Measurements from ENCODE around the gene FAF1. TPM values are rescaled to one million over a fixed set of nuclear protein-coding genes. Genes with fewer than 3 reads are reported as not detected.

The FAF1 gene
- total and polyA plus RNA-seq, 2 of the 8 experiments (the other 6 are each of a cell fraction or from before 2014, with no cell fraction given): 10.8 to 65.9 TPM

DNA sequence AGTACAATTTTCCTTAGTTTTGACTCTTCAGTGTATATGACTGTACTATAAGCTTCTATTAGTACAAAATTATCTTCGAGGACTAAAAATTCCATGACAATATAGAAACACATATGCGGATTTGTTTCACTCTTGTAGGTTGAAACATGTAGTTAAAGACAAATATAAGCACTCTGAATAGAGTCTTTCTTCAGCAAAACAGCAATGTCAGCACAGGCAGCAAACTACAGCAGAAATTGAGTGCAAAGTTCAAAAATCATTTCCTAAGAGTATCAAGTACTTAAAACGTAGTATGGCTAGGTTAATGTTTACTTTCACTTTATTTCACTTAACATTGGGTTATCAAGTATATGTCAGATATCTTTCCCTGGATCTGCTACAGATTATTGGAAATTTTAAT lies 106.7 kb downstream of the FAF1 start:
- no peaks in the 10 kb centered on the region for H3K4me1 ChIP-seq (replicated peaks in 1 of 4; ENCODE audit: control insufficient read depth in 3 of 4, insufficient read depth in 4 of 4, low read length in 3 of 4)
- FAIRE-seq: no peak
- TF ChIP-seq RAD21 (IDR thresholded peaks at IDR 0.05 in 1 of 2, conservative IDR thresholded peaks at IDR 0.05 in 1 of 2; ENCODE audit: low read depth in 2 of 2, low read length in 2 of 2) (no peak), SAP30 (IDR thresholded peaks at IDR 0.05; ENCODE audit: insufficient read depth, insufficient replicate concordance, low read length) (no peak), SIX5 (IDR thresholded peaks at IDR 0.05; ENCODE audit: low read depth, low read length) (no peak), TCF12 (IDR thresholded peaks at IDR 0.05; ENCODE audit: low read depth, low read length) (no peak)

More for the DNA sequence above, 106.7 kb downstream of the FAF1 start:
- H3K27me3 ChIP-seq (replicated peaks in 1 of 4; ENCODE audit: control insufficient read depth in 3 of 4, extremely low read depth in 1 of 4, insufficient read depth in 3 of 4, low read length in 3 of 4): no peaks in the 10 kb centered on the region
- H3K36me3 ChIP-seq (ENCODE audit: control insufficient read depth in 2 of 4, insufficient read depth in 4 of 4, low read length in 3 of 4): no peaks in the 10 kb centered on the region
- no peak overlapping the region for H4K8ac ChIP-seq (ENCODE audit: extremely low read depth, insufficient read depth, low read length)
- no peaks in the 10 kb centered on the region for H3K9me3 ChIP-seq (ENCODE audit: insufficient read depth in 2 of 2, low read depth in 1 of 2, low read length in 1 of 2)
- WGBS, 2 experiments (ENCODE audit: extremely low coverage in 1 of 2, insufficient coverage in 1 of 2, insufficient read length in 1 of 2, insufficient replicate concordance in 2 of 2, low coverage in 1 of 2, low lambda C conversion rate in 2 of 2, missing lambda C conversion rate in 1 of 2): 90% methylated on average over 3 of the region's 3 CpGs; no CpG with 5 or more reads in 1 of the 2 experiments
- H3K27ac ChIP-seq (ENCODE audit: low read depth, low read length): no peak overlapping the region
- H4K20me1 ChIP-seq (replicated peaks in 1 of 2; ENCODE audit: control insufficient read depth in 1 of 2, insufficient read depth in 2 of 2, low read length in 2 of 2): no peaks in the 10 kb centered on the region
- H2BK20ac ChIP-seq (ENCODE audit: low read length): no peak overlapping the region
- no peak overlapping the region for H2BK12ac ChIP-seq (ENCODE audit: low read depth, low read length)
- H2AFZ ChIP-seq (ENCODE audit: low read length): no peak overlapping the region
- no peak overlapping the region for H2BK15ac ChIP-seq (ENCODE audit: low read length)
- no peak overlapping the region for H3K4ac ChIP-seq (replicated peaks; ENCODE audit: insufficient read length, low read depth, low read length)
- H3K79me2 ChIP-seq (ENCODE audit: control insufficient read depth in 1 of 2, insufficient read depth in 2 of 2, low read length in 2 of 2): no peaks in the 10 kb centered on the region
- H4K91ac ChIP-seq (replicated peaks; ENCODE audit: insufficient read length, low read length): no peak overlapping the region
- no peak overlapping the region for H3K4me2 ChIP-seq (ENCODE audit: insufficient read depth in 1 of 2, low read depth in 2 of 2, low read length in 2 of 2)
- H2AK5ac ChIP-seq (ENCODE audit: low read depth, low read length): no peak overlapping the region
- DNase-seq (ENCODE audit: low read depth in 1 of 2, low spot score in 2 of 2): no peak
- no peak overlapping the region for H3K14ac ChIP-seq (ENCODE audit: insufficient read length)
- no peak overlapping the region for H3K4me3 ChIP-seq (ENCODE audit: extremely low read depth in 1 of 4, insufficient read depth in 2 of 4, low read depth in 3 of 4, low read length in 4 of 4)
- ChIA-PET POLR2A (ENCODE audit: partially characterized antibody) (interaction anchor here (1.0 kb wide), 1 partner anchor 20 kb away, joined by 3 read pairs; no protein-coding TSS in a partner anchor), CTCF (ENCODE audit: partially characterized antibody) (interaction anchor here (1.1 kb wide), 1 partner anchor 20 kb away, joined by 4 read pairs; no protein-coding TSS in a partner anchor)
- no peaks in the 10 kb centered on the region for H3K79me1 ChIP-seq (ENCODE audit: low read depth, low read length)
- H3K23ac ChIP-seq (ENCODE audit: insufficient read length): no peak overlapping the region
- no peak overlapping the region for H3K18ac ChIP-seq (ENCODE audit: extremely low read depth, low read length)
- no peaks in the 10 kb centered on the region for H3K23me2 ChIP-seq (ENCODE audit: low read depth, low read length)
- no peak overlapping the region for H3K56ac ChIP-seq (replicated peaks; ENCODE audit: insufficient read length, low read depth, low read length)
- H4K5ac ChIP-seq (ENCODE audit: insufficient read length, low read depth, low read length): no peak overlapping the region
- H2BK5ac ChIP-seq (ENCODE audit: low read depth, low read length): no peak overlapping the region
- no peak overlapping the region for H3K9ac ChIP-seq (replicated peaks in 1 of 4; ENCODE audit: extremely low read depth in 1 of 4, low read depth in 3 of 4, low read length in 3 of 4)
- no peak overlapping the region for H2BK120ac ChIP-seq (replicated peaks; ENCODE audit: low read depth, low read length)

Measured in H1 (cell line).